Skin of body (tissue), 2 donors: ENCODE data around the gene ILKAP. TPM values are rescaled to one million over a fixed set of nuclear protein-coding genes. Genes with fewer than 3 reads are reported as not detected.

Source experiments
- DNase-seq: peaks from one replicate; lab custom pipeline; 2025; lab: John Stamatoyannopoulos, UW
- total RNA-seq: library from RNA; depleted of rRNA; stranded (reverse); fragments of >200 nt; gene quantifications from one replicate; pipeline ENCODE4 v1.2.3, GENCODE V29; 2014

The ILKAP gene
- total RNA-seq, 1 donor from 2014 or later, result 38.4 TPM

GRCh38 chr2:238152771-238153688, 50.5 kb downstream of the ILKAP start:
- no peak for DNase-seq

GRCh38 chr2:238151628-238152235, 51.8 kb downstream of the ILKAP start:
- no peak for DNase-seq

GRCh38 chr2:238151205-238151604, 52.3 kb downstream of the ILKAP start:
- no peak for DNase-seq

- no peak for DNase-seq
Measured at GRCh38 chr2:238150686-238151085, 52.8 kb downstream of the ILKAP start.

GRCh38 chr2:238149841-238150572, 53.5 kb downstream of the ILKAP start:
- no peak for DNase-seq

DNA sequence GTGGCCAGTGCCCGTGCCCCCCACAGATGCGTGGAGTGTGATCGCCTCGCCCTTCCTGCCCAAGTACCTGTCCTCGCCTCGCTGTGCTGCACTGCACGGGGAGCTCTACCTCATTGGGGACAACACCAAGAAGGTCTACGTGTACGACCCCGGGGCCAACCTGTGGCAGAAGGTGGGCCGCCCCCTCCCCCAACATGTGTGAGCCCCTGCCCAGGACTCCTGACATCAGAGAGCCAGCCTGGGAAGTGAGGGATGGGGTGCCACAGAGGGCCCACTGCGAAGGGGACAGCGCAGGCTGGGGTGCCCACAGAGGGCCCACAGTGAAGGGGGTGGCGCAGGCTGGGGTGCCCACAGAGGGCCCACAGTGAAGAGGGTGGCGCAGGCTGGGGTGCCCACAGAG, 54.5 kb downstream of the ILKAP start:
- no peak for DNase-seq

GRCh38 chr2:238146884-238147544, 56.5 kb downstream of the ILKAP start:
- DNase-seq, result no peak

DNA sequence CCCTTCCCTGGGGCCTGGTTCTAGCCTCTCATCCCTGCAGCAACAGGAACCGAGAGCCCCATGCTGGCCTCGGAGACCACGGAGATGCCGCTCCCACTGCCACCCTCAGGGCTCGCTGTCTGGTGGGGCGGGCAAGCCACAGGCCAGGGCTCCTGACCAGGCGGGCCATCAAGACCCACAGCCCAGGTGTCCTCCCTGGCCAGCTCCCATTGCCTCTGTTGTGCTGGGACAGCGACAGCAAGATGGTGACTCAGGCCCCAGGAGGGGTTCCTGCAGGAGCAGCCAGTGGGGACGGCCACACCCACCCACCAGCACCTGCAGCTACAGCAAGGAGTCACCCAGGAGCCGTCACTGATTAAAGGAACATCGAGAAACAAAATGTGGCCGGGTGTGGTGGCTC, 57.6 kb downstream of the ILKAP start:
- DNase-seq, result no peak

DNA sequence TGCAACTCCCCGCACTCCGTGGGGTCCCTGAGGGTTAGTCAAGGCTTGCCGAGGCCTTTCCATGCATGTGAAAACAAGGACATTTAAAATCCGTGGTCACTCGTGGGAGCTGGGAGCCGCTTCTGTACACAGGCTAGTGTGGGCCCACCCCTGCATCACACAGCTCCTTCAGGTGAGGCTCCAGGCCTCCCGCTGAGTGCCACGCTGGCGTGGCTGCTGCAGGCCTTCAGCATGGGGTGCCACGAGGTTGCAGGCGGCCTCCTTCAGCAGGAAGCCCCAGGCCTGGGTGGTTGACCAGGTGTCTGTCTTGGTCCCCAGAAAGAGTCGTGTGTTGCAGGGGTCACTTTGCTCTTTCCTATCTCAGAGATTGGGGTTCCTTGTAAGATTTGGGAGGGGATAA, 58.4 kb downstream of the ILKAP start:
- DNase-seq, result no peak

- no peak for DNase-seq
Measured at GRCh38 chr2:238144262-238144661, 59.2 kb downstream of the ILKAP start.

- DNase-seq, result no peak
Measured at GRCh38 chr2:238143239-238143951, 60.1 kb downstream of the ILKAP start.

DNA sequence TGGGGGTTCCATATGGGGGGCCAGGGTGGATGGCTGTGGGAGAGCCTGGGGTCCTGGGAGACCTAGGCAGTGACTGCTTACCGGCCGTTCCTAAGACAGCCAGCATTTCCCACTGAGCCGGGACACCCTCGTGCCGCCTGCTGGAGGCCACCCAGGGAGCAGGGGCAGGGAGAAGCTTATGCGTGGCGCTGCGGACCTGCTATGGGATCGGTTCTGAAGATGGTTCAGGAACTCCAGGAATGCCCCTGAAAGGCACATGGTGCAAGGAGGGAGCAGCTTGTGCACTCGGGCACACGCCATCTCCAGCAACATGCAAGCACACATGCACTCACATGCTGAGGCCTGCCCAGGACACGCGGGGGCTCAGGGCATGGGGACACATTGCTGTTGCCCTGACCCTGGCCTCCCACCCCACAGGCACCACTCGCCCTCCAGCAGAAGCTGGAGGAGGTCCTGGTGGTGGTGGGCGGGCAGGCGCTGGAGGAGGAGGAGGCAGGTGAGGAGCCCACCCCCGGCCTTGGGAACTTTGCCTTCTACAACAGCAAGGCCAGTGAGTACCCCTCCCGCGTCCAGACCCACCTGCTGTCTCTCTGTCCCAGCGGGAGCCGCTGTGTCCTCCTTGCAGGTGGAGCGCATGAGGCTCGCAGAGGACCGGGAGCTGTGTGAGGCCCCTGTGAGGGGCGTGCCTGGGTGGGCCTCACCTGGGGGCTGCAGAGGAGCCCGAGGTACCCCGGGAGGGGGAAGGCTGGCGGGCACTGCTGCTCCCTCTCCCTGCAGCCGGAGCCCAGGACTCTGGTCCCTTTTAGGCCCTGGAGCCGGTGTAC, 60.9 kb downstream of the ILKAP start:
- DNase-seq, result no peak

DNA sequence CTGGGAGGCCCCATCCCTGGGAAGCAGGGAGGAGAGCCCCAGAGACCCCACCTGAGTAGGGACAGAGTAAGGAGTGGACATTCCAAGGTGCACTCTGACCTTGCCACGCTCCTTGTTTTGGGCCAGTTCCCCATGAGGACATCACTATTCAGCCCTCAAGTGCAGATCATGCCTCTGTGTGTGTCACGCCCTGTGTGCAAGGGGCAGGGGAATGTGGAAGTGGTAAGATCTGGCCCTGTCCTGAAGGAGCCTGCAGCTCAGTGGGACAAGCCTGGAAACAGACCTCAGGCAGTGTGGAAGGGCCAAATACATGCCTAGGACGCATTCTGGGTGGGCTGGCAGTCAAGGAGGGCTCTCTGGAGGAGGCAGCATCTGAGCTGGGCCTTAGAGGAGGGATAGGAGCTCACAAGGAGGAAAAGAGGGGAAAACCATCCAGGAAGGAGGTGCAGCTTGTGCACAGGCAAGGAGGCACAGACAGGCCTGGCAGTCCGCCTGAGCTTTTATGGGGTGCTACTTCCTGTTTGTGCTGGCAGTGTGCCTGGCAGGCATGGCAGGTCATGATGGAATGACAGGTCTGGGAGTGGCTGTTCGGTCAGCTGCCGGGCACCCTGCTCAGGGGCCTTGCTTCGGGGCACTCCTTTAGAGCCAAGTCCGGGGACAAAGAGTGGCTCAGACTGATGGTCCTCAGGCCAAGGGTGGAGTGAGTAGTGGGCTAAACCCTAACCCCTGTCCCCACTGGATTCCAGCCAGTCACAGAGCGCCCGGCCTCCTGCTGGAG, 61.8 kb downstream of the ILKAP start:
- no peak for DNase-seq

DNA sequence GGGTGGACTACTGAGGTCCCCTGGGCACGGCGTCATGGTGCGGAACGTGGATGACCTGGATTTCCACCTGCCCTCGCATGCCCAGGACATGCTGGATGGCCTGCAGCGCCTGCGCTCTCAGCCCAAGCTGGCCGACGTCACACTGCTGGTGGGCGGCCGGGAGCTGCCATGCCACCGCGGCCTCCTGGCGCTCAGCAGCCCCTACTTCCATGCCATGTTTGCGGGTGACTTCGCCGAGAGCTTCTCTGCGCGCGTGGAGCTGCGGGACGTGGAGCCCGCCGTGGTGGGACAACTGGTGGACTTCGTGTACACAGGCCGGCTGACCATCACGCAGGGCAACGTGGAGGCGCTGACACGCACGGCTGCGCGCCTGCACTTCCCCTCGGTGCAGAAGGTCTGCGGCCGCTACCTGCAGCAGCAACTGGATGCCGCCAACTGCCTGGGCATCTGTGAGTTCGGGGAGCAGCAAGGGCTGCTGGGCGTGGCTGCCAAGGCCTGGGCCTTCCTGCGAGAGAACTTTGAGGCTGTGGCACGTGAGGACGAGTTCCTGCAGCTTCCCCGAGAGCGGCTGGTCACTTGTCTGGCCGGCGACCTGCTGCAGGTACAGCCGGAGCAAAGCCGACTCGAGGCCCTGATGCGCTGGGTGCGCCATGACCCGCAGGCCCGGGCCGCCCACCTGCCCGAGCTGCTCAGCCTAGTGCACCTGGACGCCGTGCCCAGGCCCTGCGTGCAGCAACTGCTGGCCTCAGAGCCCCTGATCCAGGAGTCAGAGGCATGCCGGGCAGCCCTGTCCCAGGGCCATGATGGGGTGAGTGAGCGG, 62.6 kb downstream of the ILKAP start:
- no peak for DNase-seq

- DNase-seq, result no peak
Measured at GRCh38 chr2:238140040-238140439, 63.5 kb downstream of the ILKAP start.

- no peak for DNase-seq
Measured at GRCh38 chr2:238139196-238140039, 64.1 kb downstream of the ILKAP start.
